Astrocyte (in vitro differentiated cells and primary cell): ENCODE measurements around the gene SLC38A3.

Experiments used
- EZH2 ChIP-seq: IDR thresholded peaks from 2 replicates; pipeline ENCODE4 v1.6.1; 2012; ENCODE audit warnings: mild to moderate bottlenecking, low read length, inconsistent platforms; ENCODE audit not compliant: insufficient read depth
- TF ChIP-seq, protein P1 (sequence below): IDR thresholded peaks from 2 replicates; pipeline ENCODE4 v1.5.1; 2011; ENCODE audit warnings: low read depth, mild to moderate bottlenecking, inconsistent platforms, low read length, moderate library complexity; ENCODE audit not compliant: insufficient read depth

GRCh38 chr3:50170689-50171088, 34.4 kb upstream of the SLC38A3 start:
- TF ChIP-seq, protein P1, sequence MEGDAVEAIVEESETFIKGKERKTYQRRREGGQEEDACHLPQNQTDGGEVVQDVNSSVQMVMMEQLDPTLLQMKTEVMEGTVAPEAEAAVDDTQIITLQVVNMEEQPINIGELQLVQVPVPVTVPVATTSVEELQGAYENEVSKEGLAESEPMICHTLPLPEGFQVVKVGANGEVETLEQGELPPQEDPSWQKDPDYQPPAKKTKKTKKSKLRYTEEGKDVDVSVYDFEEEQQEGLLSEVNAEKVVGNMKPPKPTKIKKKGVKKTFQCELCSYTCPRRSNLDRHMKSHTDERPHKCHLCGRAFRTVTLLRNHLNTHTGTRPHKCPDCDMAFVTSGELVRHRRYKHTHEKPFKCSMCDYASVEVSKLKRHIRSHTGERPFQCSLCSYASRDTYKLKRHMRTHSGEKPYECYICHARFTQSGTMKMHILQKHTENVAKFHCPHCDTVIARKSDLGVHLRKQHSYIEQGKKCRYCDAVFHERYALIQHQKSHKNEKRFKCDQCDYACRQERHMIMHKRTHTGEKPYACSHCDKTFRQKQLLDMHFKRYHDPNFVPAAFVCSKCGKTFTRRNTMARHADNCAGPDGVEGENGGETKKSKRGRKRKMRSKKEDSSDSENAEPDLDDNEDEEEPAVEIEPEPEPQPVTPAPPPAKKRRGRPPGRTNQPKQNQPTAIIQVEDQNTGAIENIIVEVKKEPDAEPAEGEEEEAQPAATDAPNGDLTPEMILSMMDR: no peak
- TF ChIP-seq EZH2: no peak
